ENCODE data around the gene SLC26A5.

GRCh38 chr7:103348452-103348851, 97.6 kb downstream of the SLC26A5 start:
- TF ChIP-seq CTCF (IDR thresholded peaks at IDR 0.05), result no peak
- TF ChIP-seq SIN3A (IDR thresholded peaks at IDR 0.05; ENCODE audit: borderline replicate concordance, insufficient read depth, low read depth, low read length), result no peak
- no peak for TF ChIP-seq POLR2AphosphoS5 (IDR thresholded peaks at IDR 0.05; ENCODE audit: low read depth, low read length)
- no peak for TF ChIP-seq REST (IDR thresholded peaks at IDR 0.05; ENCODE audit: insufficient read depth in 1 of 2, low read depth in 2 of 2, low read length in 1 of 2)
- TF ChIP-seq TCF7L2 (IDR thresholded peaks at IDR 0.05; ENCODE audit: low read depth, low read length), result no peak
